Epithelial cell of proximal tubule (primary cell): ENCODE data around the gene YBX1. TPM values are rescaled to one million over a fixed set of nuclear protein-coding genes. Genes with fewer than 3 reads are reported as not detected.

Source experiments
- DNase-seq: peaks from one replicate; pipeline ENCODE4 v3.0.0-alpha.2; 2011; ENCODE audit warnings: low read depth
- H3K4me3 ChIP-seq: 2 replicates; pipeline ENCODE4 v1.5.1; 2011; ENCODE audit warnings: low read depth, mild to moderate bottlenecking, low read length
- CTCF ChIP-seq: conservative IDR thresholded peaks from 2 replicates; pipeline ENCODE4 v1.5.1; 2012; ENCODE audit warnings: low read depth, mild to moderate bottlenecking, low read length
- total RNA-seq: library from RNA; depleted of rRNA; stranded (reverse); fragments of >200 nt; gene quantifications from 2 replicates; pipeline ENCODE4 v1.2.3, GENCODE V29; 2015

Gene YBX1
- total RNA-seq, 1 donor from 2014 or later: 790 TPM

DNA sequence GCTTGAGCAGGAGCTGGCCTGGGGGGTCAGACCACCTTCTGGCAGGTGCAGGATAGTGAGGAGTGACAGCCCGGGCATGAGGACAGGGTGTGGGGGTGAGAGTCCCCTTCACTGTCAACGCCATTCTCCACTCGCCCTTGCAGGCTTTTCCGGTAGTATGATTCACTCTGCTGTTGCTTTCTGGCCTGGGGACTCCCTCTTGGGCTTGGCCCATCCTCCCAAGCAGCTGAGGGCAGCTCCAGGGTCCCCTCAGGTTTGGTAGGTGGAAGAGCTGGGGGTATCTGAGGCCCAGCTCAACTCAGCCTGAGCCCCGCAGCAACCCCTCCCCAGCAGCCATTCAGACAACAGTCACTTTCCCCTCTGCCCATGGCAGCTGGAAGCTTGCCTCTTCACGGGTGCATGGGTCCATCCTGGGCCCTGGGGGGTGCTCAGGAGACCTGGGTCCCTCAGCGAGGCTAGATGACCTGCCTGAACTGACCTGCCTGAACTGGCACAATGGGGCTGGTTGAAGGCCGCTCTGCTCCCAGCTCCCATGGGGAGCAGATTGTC, 56.5 kb downstream of the YBX1 start:
- TF ChIP-seq CTCF: no peak
- DNase-seq: no peak
- no peak overlapping the region for H3K4me3 ChIP-seq

- peak within 1 kb of the TSS; percentile 11 for H3K4me3 ChIP-seq
- no peak for DNase-seq
- no peak for TF ChIP-seq CTCF
These were observed 57.8 kb downstream of the YBX1 start, which contains the start of gene CLDN19 for GRCh38 chr1:42739753-42740700. CLDN19 (minus strand) TSS chr1:42740236; CDS start chr1:42740063, 173 bp downstream.

DNA sequence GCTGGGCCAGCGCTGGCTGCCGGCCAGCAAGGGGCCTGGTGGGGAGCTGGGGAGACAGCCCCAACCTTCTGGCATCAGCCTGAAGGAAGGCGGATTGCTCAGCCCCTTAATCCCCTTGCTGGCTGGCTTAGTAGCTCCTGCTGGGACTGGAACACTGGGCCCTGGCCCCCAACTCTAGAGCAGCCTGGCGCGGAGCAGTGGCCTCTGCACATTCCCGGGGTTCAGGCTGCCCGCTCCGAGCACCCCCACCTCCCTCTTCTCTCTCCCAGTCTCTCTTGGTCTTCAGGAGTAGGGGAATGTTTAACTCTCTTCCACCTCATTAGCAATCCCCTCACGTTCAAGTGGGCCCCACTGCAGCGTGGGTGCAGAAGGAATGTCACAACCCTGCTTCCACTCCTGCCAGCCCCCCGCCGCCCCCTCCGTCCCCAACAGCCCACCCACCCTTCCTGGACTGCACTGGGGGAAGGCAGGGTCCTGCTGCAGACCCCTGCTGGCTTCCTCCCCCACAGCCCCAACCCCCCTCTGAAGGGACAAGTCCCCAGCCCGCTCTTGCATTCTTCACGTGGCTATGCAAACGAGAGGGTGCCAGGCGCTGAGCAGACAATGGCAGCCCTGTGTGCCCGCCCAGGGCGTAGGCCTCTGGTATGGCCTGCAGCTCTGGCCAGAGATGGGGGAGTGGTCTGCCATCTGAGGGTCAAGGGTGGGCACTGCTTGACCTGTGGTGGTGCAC, 58.8 kb downstream of the YBX1 start:
- H3K4me3 ChIP-seq: no peak overlapping the region
- no peak for TF ChIP-seq CTCF
- DNase-seq: no peak

DNA sequence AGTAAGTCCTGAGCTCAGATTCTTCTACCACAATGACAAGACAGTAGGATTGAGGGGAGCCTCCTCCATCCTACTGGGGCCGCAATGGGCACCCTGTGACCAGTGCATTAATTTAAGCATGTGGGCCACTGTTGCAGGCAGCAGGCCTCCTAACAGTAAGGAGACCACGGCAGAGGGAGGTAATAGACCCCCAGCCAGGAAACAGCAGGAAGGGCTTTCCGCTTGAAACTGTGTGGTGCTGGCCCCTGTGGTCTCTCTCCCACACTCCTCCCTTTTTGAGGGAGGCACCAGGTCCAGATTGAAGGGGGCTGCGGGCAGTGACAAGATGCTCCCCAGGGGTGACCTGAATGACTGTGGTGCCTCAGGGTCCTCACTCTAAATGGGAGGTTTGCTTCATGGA, 59.5 kb downstream of the YBX1 start:
- TF ChIP-seq CTCF: no peak
- H3K4me3 ChIP-seq: no peak overlapping the region
- no peak for DNase-seq

DNA sequence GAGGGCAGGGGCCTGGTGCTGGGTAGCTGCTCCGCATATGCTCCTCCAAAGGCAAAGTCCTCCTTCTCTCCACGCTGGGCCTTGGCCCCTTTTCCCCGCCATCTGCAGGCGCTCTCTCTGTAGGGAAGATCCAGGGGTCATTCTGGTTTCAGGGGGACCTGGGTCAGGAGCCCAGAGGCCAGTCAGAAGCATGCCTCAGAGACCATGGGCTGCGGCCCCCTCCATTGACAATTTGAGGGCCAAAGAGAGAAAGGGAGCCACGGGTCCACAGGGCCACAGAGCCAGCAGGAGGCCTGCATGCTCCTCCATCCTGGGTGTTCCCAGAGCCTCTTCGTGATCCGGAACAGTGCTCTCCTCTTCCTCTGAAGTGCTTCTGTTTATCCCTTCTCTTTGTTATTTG, 59.9 kb downstream of the YBX1 start:
- H3K4me3 ChIP-seq: no peak overlapping the region
- no peak for DNase-seq
- no peak for TF ChIP-seq CTCF

DNA sequence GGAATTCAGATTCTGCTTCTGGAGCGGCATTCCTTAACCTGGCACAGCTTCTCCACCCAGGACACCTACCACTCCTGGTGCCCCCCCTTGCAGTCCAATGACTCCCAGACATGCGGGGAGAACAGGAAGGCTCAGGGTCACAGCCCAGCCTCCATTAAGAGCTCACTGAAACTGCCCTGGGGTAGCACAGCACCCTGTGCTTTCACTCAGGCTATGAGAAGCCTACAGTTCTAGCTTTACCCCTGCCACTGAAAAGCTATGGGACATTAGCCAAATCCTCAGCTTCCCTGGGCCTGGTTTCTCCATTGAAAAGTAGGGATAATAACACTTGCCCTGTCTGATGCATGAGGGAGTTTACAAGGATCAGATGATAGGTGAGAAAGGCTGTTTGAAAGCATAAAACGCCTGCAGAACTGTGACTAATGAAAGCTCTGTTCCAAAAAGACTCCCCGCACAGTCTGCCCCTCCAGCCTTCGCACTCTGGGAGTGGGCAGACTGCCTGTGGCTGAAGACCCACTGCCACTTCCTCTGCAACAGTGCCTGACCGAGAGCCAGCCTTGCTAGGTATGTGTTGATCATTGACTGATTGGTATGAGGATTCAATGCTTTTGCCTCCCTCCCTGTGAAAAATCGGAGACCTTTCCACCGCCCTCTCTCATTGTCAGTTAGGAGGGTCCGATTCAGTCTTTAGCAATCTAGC, 60.5 kb downstream of the YBX1 start:
- H3K4me3 ChIP-seq: no peak overlapping the region
- DNase-seq: no peak

More for the DNA sequence above, 60.5 kb downstream of the YBX1 start:
- TF ChIP-seq CTCF: no peak
